Breast epithelium (tissue), 4 donors: ENCODE data around the gene UBL7. TPM values are rescaled to one million over a fixed set of nuclear protein-coding genes. Genes with fewer than 3 reads are reported as not detected.

Experiments
- DNase-seq, 2 donors: peaks; one replicate each; pipeline ENCODE4 v3.0.0-alpha.2; 2019; ENCODE audit warnings: low spot score in 2 of 2
- H3K27ac ChIP-seq, 2 donors: fragments of 200-600 bp; sonication (generic) in 1 of 2; one replicate each; pipeline ENCODE4 v1.5.1; 2016 to 2019; ENCODE audit warnings: mild to moderate bottlenecking in 1 of 2
- H3K27me3 ChIP-seq, 2 donors: fragments of 200-600 bp; sonication (generic) in 1 of 2; one replicate each; pipeline versions ENCODE4 v1.5.1 to v1.6.0; 2017 to 2019; ENCODE audit warnings: control low read depth in 1 of 2, mild to moderate bottlenecking in 1 of 2
- H3K36me3 ChIP-seq: fragments of 200-600 bp; one replicate; pipeline ENCODE4 v1.5.1; 2019
- H3K4me1 ChIP-seq, 2 donors: fragments of 200-600 bp; sonication (generic); one replicate each; pipeline ENCODE4 v1.5.1; 2016 to 2019; ENCODE audit warnings: control low read depth in 1 of 2
- H3K4me3 ChIP-seq, 3 donors: fragments of 200-600 bp; sonication (generic); 1 replicate in 2 of 3; 2 replicates in 1 of 3; pipeline ENCODE4 v1.5.1; 2016 to 2019; ENCODE audit warnings: mild to moderate bottlenecking in 3 of 3, moderate library complexity in 2 of 3
- H3K9me3 ChIP-seq, 2 donors: fragments of 200-600 bp; sonication (generic) in 1 of 2; one replicate each; pipeline ENCODE4 v1.5.1; 2016 to 2019; ENCODE audit warnings: control low read depth in 1 of 2
- POLR2A ChIP-seq: fragments of 450-650 bp; IDR thresholded peaks from one replicate; pipeline ENCODE4 v1.6.1; 2016; ENCODE audit warnings: antibody characterized with exemption, mild to moderate bottlenecking, moderate library complexity
- POLR2AphosphoS5 ChIP-seq, 3 donors: sonication (generic); formaldehyde crosslinking; IDR thresholded peaks; one replicate each; pipeline ENCODE4 v1.6.1; 2017; ENCODE audit warnings: antibody characterized with exemption in 3 of 3
- intact Hi-C: fragments of 100-400 bp; cut with DNase I; formaldehyde crosslinking; loops from one replicate; pipeline ENCODE4 v1.15.1; 2023; ENCODE audit warnings: low total_unique reads
- total RNA-seq, 3 donors: library from RNA; depleted of rRNA; stranded (reverse); fragments of >200 nt; gene quantifications; one replicate each; pipeline ENCODE4 v1.1.0, GENCODE V29; 2016
- TF ChIP-seq, protein P1 (sequence below), 3 donors: fragments of 450-650 bp; IDR thresholded peaks; one replicate each; pipeline ENCODE4 v1.5.1; 2016 to 2017; ENCODE audit warnings: antibody characterized with exemption in 3 of 3, mild to moderate bottlenecking in 3 of 3, moderate library complexity in 3 of 3

UBL7 gene
- total RNA-seq, 3 donors from 2014 or later: 39.0 to 48.9 (median 44.5) TPM

DNA sequence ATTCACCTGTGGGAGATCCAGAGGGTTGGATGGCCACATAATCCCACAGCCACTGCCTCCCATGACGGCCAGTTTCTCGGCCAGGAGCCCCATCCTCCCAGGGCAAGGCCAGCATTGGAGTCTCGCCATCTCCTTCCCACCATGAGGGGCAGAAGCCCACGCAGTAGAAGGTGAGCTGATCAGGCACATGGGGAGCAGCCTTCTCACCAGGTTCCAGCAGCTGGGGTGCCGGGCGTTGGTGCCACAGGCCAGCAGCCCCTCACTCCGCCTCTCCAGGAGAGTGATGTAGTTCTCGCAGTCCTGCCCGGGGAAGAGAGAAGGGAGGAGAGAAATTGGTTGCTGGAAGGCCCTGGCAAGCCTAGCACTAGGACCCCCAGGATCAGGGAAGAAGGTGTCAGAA is 43.3 kb downstream of the UBL7 start:
- Histone ChIP-seq H3K36me3 (no peaks in the 10 kb centered on the region), H3K4me3 (peak overlapping the region in 1 of 3 donors; percentile 19), H3K27ac (no peak overlapping the region), H3K4me1 (peaks cover 0 to 10% of the 10 kb centered on the region in 2 donors), H3K9me3 (no peaks in the 10 kb centered on the region), H3K27me3 (no peaks in the 10 kb centered on the region)
- no peak for DNase-seq
- intact Hi-C loops: no loop called here
- no peak for TF ChIP-seq POLR2AphosphoS5 (IDR thresholded peaks at IDR 0.05)
- TF ChIP-seq, protein P1, sequence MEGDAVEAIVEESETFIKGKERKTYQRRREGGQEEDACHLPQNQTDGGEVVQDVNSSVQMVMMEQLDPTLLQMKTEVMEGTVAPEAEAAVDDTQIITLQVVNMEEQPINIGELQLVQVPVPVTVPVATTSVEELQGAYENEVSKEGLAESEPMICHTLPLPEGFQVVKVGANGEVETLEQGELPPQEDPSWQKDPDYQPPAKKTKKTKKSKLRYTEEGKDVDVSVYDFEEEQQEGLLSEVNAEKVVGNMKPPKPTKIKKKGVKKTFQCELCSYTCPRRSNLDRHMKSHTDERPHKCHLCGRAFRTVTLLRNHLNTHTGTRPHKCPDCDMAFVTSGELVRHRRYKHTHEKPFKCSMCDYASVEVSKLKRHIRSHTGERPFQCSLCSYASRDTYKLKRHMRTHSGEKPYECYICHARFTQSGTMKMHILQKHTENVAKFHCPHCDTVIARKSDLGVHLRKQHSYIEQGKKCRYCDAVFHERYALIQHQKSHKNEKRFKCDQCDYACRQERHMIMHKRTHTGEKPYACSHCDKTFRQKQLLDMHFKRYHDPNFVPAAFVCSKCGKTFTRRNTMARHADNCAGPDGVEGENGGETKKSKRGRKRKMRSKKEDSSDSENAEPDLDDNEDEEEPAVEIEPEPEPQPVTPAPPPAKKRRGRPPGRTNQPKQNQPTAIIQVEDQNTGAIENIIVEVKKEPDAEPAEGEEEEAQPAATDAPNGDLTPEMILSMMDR (IDR thresholded peaks at IDR 0.05): no peak

DNA sequence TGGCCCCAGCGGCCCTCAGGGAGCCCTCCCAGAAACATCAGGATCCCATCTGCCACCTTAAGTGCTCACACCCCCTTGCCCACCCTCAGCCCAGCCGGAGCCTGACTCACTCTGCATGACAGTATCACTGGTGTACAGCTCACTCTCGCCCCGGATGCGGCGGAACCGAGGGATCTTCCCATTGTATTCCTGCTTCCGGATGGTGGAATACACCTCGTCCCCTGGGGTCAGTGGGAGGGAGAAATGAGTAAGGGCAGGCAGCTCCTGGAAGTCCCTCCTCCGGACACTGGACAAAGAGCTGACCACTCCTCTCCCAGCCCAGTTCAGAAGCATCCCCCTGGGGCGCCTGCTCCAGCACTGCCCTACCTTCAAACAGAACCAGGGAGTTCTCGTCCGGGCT is 43.7 kb downstream of the UBL7 start:
- Histone ChIP-seq H3K27me3 (no peaks in the 10 kb centered on the region), H3K27ac (no peak overlapping the region), H3K4me1 (peaks cover 0 to 10% of the 10 kb centered on the region in 2 donors), H3K36me3 (no peaks in the 10 kb centered on the region), H3K4me3 (peak overlapping the region in 1 of 3 donors; percentile 19), H3K9me3 (no peaks in the 10 kb centered on the region)
- DNase-seq: no peak
- TF ChIP-seq POLR2AphosphoS5 (IDR thresholded peaks at IDR 0.05): no peak
- no peak for TF ChIP-seq POLR2A
- TF ChIP-seq, protein P1 (IDR thresholded peaks at IDR 0.05): no peak
- intact Hi-C loops: no loop called here

DNA sequence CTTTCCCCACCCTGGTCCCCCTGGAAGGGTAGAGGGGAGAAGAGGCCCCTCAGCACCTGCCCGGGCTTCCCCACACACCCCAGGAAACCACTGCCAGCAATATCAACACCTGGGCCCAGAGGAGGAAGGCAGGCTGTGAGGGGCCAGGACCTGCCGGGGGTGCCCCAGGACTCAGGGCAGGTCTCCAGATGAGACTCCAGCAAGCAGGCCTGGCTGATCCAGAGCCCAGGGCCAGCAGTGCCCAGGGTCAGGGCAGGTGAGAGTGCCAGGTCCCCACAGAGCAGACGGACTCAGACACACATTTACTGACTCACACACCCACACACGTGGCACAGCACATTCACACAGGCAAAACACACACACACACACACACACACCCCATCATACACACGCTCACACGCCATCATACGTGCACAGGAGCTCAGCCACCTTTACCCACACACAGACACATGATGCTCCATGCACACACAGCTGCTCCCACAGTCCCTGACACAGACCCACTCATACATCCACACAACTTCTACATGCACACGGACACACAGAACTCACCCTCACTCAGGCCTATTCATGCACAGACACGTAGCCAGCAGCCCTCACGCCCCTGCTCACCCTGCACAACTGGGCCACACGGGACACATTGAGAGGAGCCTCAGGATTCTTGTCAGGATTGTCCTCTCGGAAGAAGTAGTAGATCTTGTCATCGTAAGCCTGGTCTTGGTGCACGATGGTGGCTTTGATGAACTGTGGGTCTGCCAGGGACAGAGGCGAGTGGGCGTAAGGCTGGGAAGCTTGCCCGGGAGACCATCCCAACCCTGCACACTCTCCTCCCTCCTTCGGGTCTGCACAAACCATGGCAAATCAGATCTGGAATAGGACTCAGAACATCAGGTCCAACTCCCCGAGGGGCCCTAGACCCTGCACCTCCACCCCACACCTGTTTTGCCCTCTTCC is 44.7 kb downstream of the UBL7 start:
- Histone ChIP-seq H3K9me3 (no peaks in the 10 kb centered on the region), H3K4me1 (peaks cover 0 to 8% of the 10 kb centered on the region in 2 donors), H3K36me3 (no peaks in the 10 kb centered on the region), H3K27ac (peak overlapping the region in 1 of 2 donors; percentile 38), H3K4me3 (peak overlapping the region in 1 of 3 donors; percentile 19), H3K27me3 (no peaks in the 10 kb centered on the region)
- intact Hi-C loops: no loop called here
- DNase-seq: no peak
- TF ChIP-seq, protein P1 (IDR thresholded peaks at IDR 0.05): no peak
- TF ChIP-seq POLR2AphosphoS5 (IDR thresholded peaks at IDR 0.05) (no peak), POLR2A (no peak)

DNA sequence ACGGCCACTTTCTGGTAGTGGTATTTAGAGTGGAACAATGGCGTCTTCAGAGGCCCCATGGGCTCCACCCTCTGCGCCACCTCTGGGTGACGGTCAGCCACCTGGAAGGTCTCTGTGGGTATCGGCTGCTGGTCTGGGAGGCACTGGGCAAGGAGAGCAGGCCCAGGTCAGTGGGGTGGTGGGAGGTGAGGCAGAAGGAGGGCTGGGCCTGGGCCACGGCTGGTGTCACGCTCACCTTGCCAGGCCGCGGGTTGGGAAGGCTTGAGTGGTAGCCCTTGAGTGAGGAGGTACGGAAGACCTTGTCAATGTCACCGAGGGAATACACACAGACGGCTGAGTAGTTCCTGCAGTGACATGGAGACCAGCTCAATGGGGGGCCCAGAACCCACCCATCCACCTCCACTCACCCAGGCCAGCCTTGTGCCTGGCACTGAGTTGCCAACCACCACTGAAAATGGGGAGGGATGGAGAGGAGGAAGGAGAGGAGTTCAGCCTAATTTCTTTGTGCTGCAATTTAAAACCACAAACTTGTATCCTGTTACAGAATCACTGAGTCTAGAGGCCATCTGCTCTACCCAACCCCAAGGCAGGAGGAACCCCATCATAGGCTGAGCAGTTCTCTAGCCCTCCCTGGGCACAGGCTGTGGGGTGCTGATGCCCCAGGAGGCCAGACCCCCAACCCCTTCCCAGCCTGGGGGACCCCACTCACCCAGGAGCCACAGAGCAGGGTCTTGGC is 46.2 kb downstream of the UBL7 start:
- Histone ChIP-seq H3K27ac (no peak overlapping the region), H3K4me1 (no peaks in the 10 kb centered on the region), H3K4me3 (no peak overlapping the region), H3K27me3 (no peaks in the 10 kb centered on the region), H3K9me3 (no peaks in the 10 kb centered on the region), H3K36me3 (no peaks in the 10 kb centered on the region)
- TF ChIP-seq POLR2A: no peak
- TF ChIP-seq POLR2AphosphoS5 (IDR thresholded peaks at IDR 0.05): no peak
- TF ChIP-seq, protein P1 (IDR thresholded peaks at IDR 0.05): no peak
- DNase-seq: no peak
- intact Hi-C loops: no loop called here
